ENCODE data around the gene PRR5.

PRR5 gene

GRCh38 chr22:44783091-44783490, 81.1 kb downstream of the PRR5 start:
- Histone ChIP-seq H3K4me1 (ENCODE audit: control insufficient read depth, insufficient read depth, low read length) (no peaks in the 10 kb centered on the region; the same call in 1 of the 2 replicates), H3K9me3 (ENCODE audit: control insufficient read depth, insufficient read depth, low read depth, low read length) (peaks cover 3% of the 10 kb centered on the region; the same call in 1 of the 2 replicates), H3K27me3 (ENCODE audit: control insufficient read depth, insufficient read depth, low read length) (no peaks in the 10 kb centered on the region), H3K4me3 (ENCODE audit: low read depth, low read length) (no peak overlapping the region), H3K27ac (ENCODE audit: low read depth, low read length) (no peak overlapping the region), H3K36me3 (ENCODE audit: control insufficient read depth, insufficient read depth, low read length) (peaks cover 12% of the 10 kb centered on the region; the same call in 1 of the 2 replicates), H3K9ac (ENCODE audit: low read length) (no peak overlapping the region)

- Histone ChIP-seq H3K36me3 (ENCODE audit: control insufficient read depth, insufficient read depth, low read length) (peaks cover 12% of the 10 kb centered on the region; the same call in 1 of the 2 replicates), H3K4me3 (ENCODE audit: low read depth, low read length) (no peak overlapping the region), H3K9me3 (ENCODE audit: control insufficient read depth, insufficient read depth, low read depth, low read length) (peaks cover 3% of the 10 kb centered on the region; the same call in 1 of the 2 replicates), H3K4me1 (ENCODE audit: control insufficient read depth, insufficient read depth, low read length) (no peaks in the 10 kb centered on the region; the same call in 1 of the 2 replicates), H3K27ac (ENCODE audit: low read depth, low read length) (no peak overlapping the region), H3K27me3 (ENCODE audit: control insufficient read depth, insufficient read depth, low read length) (no peaks in the 10 kb centered on the region), H3K9ac (ENCODE audit: low read length) (no peak overlapping the region)
These were observed 81.6 kb downstream of the PRR5 start for GRCh38 chr22:44783581-44783980.

GRCh38 chr22:44786136-44786535, 84.1 kb downstream of the PRR5 start:
- Histone ChIP-seq H3K9me3 (ENCODE audit: control insufficient read depth, insufficient read depth, low read depth, low read length) (peaks cover 3% of the 10 kb centered on the region; the same call in 1 of the 2 replicates), H3K27ac (ENCODE audit: low read depth, low read length) (no peak overlapping the region), H3K4me1 (ENCODE audit: control insufficient read depth, insufficient read depth, low read length) (no peaks in the 10 kb centered on the region; the same call in 1 of the 2 replicates), H3K4me3 (ENCODE audit: low read depth, low read length) (no peak overlapping the region), H3K9ac (ENCODE audit: low read length) (no peak overlapping the region), H3K36me3 (ENCODE audit: control insufficient read depth, insufficient read depth, low read length) (peaks cover 14% of the 10 kb centered on the region; the same call in 1 of the 2 replicates), H3K27me3 (ENCODE audit: control insufficient read depth, insufficient read depth, low read length) (no peaks in the 10 kb centered on the region)

GRCh38 chr22:44786610-44787009, 84.6 kb downstream of the PRR5 start:
- Histone ChIP-seq H3K27ac (ENCODE audit: low read depth, low read length) (no peak overlapping the region), H3K4me3 (ENCODE audit: low read depth, low read length) (no peak overlapping the region), H3K4me1 (ENCODE audit: control insufficient read depth, insufficient read depth, low read length) (no peaks in the 10 kb centered on the region; the same call in 1 of the 2 replicates), H3K27me3 (ENCODE audit: control insufficient read depth, insufficient read depth, low read length) (no peaks in the 10 kb centered on the region), H3K36me3 (ENCODE audit: control insufficient read depth, insufficient read depth, low read length) (peaks cover 15% of the 10 kb centered on the region; the same call in 1 of the 2 replicates), H3K9me3 (ENCODE audit: control insufficient read depth, insufficient read depth, low read depth, low read length) (peaks cover 3% of the 10 kb centered on the region; the same call in 1 of the 2 replicates), H3K9ac (ENCODE audit: low read length) (no peak overlapping the region)

All from HUES6 (cell line).